ENCODE data around the gene ZNF407.

ZNF407 gene

GRCh38 chr18:75010689-75011088 is 413.0 kb downstream of the ZNF407 start:
- TF ChIP-seq, protein P1, sequence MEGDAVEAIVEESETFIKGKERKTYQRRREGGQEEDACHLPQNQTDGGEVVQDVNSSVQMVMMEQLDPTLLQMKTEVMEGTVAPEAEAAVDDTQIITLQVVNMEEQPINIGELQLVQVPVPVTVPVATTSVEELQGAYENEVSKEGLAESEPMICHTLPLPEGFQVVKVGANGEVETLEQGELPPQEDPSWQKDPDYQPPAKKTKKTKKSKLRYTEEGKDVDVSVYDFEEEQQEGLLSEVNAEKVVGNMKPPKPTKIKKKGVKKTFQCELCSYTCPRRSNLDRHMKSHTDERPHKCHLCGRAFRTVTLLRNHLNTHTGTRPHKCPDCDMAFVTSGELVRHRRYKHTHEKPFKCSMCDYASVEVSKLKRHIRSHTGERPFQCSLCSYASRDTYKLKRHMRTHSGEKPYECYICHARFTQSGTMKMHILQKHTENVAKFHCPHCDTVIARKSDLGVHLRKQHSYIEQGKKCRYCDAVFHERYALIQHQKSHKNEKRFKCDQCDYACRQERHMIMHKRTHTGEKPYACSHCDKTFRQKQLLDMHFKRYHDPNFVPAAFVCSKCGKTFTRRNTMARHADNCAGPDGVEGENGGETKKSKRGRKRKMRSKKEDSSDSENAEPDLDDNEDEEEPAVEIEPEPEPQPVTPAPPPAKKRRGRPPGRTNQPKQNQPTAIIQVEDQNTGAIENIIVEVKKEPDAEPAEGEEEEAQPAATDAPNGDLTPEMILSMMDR (IDR thresholded peaks at IDR 0.05; ENCODE audit: low read depth, low read length) = no peak
- no peak for DNase-seq (ENCODE audit: low read depth in 2 of 2)
- no peak overlapping the region for H3K4me3 ChIP-seq (replicated peaks in 1 of 2; ENCODE audit: low read depth in 2 of 2, low read length in 2 of 2)

- H3K4me3 ChIP-seq (replicated peaks in 1 of 2; ENCODE audit: low read depth in 2 of 2, low read length in 2 of 2) = no peak overlapping the region
- no peak for DNase-seq (ENCODE audit: low read depth in 2 of 2)
- TF ChIP-seq, protein P1 (IDR thresholded peaks at IDR 0.05; ENCODE audit: low read depth, low read length) = no peak
Measured at GRCh38 chr18:75016025-75016717, 418.5 kb downstream of the ZNF407 start.

DNA sequence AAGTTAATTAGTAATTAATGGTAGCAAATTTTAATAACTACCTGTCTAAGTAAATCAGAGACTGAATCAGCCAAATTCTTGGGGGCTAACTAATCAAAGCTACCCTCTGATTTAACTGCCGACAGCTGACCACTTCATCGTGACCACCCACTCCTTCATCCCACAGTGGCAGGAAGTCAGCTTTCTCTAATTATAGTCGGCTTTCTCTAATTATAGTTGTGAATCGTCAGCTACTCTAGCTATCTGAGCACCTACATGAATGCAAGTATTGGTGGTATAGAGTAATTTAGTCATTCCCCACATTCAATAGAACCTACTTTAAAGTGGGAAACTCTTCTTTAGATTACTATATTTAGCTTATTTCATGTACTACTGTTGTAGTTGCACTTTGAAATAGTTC is 425.8 kb downstream of the ZNF407 start:
- TF ChIP-seq, protein P1 (IDR thresholded peaks at IDR 0.05; ENCODE audit: low read depth, low read length) = no peak
- no peak for DNase-seq (ENCODE audit: low read depth in 2 of 2)

DNA sequence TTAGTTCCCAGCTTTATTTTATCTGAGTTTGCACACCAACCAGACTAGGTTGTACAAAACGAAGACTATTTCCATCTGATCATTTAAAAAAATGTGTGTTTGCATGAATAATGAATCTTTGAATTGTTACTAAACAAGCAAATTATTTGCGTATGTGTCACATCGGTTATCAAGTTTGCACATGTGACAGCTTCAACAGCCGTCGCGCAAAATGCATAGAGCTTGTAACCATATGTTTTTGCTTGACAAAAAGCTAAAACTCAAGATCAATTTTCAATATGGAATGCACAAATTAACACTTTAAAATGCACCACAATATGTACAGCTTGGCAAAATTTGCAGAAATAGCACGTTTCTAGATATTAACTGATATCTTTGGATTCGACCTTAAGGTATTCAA is 427.2 kb downstream of the ZNF407 start:
- H3K4me3 ChIP-seq (replicated peaks in 1 of 2; ENCODE audit: low read depth in 2 of 2, low read length in 2 of 2) = no peak overlapping the region
- TF ChIP-seq, protein P1 (IDR thresholded peaks at IDR 0.05; ENCODE audit: low read depth, low read length) = no peak
- no peak for DNase-seq (ENCODE audit: low read depth in 2 of 2)

More for the DNA sequence above, 425.8 kb downstream of the ZNF407 start:
- no peak overlapping the region for H3K4me3 ChIP-seq (replicated peaks in 1 of 2; ENCODE audit: low read depth in 2 of 2, low read length in 2 of 2)

GRCh38 chr18:75025573-75025972 is 427.9 kb downstream of the ZNF407 start:
- TF ChIP-seq, protein P1 (IDR thresholded peaks at IDR 0.05; ENCODE audit: low read depth, low read length) = no peak
- no peak for DNase-seq (ENCODE audit: low read depth in 2 of 2)
- H3K4me3 ChIP-seq (replicated peaks in 1 of 2; ENCODE audit: low read depth in 2 of 2, low read length in 2 of 2) = no peak overlapping the region

- no peak for DNase-seq (ENCODE audit: low read depth in 2 of 2)
- TF ChIP-seq, protein P1 (IDR thresholded peaks at IDR 0.05; ENCODE audit: low read depth, low read length) = no peak
- H3K4me3 ChIP-seq (replicated peaks in 1 of 2; ENCODE audit: low read depth in 2 of 2, low read length in 2 of 2) = no peak overlapping the region
Measured at GRCh38 chr18:75029481-75029880, 431.8 kb downstream of the ZNF407 start.
